Measurements from ENCODE around the gene HPGDS.

Gene HPGDS

GRCh38 chr4:94262163-94263016 lies 80.2 kb downstream of the HPGDS start:
- no peak for DNase-seq (ENCODE audit: low read depth, low spot score)
- no peak for TF ChIP-seq CTCF (IDR thresholded peaks at IDR 0.05; ENCODE audit: insufficient read depth, low read length, missing control alignments)
- CTCF ChIA-PET, result no interaction called here
- POLR2A ChIA-PET, result no interaction called here
- H3K4me3 ChIP-seq (ENCODE audit: low read depth, low read length), result no peak overlapping the region

GRCh38 chr4:94256828-94257227 lies 85.8 kb downstream of the HPGDS start:
- ChIA-PET POLR2A (no interaction called here), CTCF (interaction anchor here (0.6 to 1.0 kb wide), 4 partner anchors 10 to 22 kb away, joined by 3 to 5 read pairs (median 4); no protein-coding TSS in a partner anchor)
- DNase-seq (ENCODE audit: low read depth, low spot score), result no peak
- no peak overlapping the region for H3K4me3 ChIP-seq (ENCODE audit: low read depth, low read length)
- TF ChIP-seq CTCF (IDR thresholded peaks at IDR 0.05; ENCODE audit: insufficient read depth, low read length, missing control alignments), result no peak

DNA sequence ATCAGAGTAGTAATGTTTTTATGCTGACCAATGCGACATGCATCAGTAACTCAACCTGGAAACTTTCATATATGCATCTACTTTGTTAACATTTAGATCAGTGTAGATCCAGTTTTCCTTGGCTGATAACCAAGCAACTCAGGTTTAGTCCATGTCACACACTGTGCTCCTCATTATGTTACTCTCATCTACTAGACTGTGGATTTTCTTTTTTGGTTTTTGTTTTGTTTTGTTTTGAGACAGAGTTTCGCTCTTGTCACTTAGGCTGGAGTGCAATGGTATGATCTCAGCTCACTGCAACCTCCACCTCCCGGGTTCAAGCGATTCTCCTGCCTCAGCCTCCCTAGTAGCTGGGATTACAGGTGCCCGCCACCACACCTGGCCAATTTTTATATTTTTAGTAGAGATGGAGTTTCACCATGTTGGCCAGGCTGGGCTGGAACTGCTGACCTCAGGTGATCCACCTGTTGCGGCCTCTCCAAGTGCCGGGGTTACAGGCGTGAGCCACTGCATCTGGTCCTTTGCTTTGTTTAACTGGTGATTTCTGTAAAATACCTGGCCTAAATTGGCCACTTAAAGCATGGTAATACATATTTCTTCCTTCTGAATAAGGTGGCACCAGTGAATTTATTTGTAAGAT lies 86.4 kb downstream of the HPGDS start:
- ChIA-PET CTCF (interaction anchor here (0.6 to 1.7 kb wide), 4 partner anchors 11 to 21 kb away, joined by 3 to 5 read pairs (median 4); no protein-coding TSS in a partner anchor), POLR2A (no interaction called here)
- no peak overlapping the region for H3K4me3 ChIP-seq (ENCODE audit: low read depth, low read length)
- no peak for TF ChIP-seq CTCF (IDR thresholded peaks at IDR 0.05; ENCODE audit: insufficient read depth, low read length, missing control alignments)
- no peak for DNase-seq (ENCODE audit: low read depth, low spot score)

DNA sequence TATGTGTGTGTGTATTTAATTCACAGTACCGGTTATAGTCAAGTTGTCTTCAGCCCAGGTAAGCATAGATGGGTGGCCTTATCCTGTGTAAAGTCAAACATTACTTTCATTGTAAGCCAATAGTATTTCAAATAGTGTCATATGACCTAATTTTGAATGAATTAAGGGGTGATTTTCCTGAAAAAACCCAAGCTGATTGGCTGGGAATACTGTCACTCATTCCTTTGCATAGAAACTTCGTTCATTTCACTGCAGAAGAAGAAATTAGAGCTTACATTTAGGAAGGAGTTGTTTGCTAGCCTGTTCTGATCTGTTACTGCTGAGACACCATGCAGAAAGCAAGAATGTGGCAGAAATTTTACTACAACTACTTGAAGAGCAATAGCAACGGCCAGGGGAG lies 89.6 kb downstream of the HPGDS start:
- TF ChIP-seq CTCF (IDR thresholded peaks at IDR 0.05; ENCODE audit: insufficient read depth, low read length, missing control alignments), result no peak
- POLR2A ChIA-PET, result no interaction called here
- DNase-seq (ENCODE audit: low read depth, low spot score), result no peak
- no peak overlapping the region for H3K4me3 ChIP-seq (ENCODE audit: low read depth, low read length)
- CTCF ChIA-PET, result interaction anchor here (1.0 to 1.1 kb wide), 2 partner anchors 20 to 137 kb away, joined by 3 to 4 read pairs; no protein-coding TSS in a partner anchor

- H3K4me3 ChIP-seq (ENCODE audit: low read depth, low read length), result no peak overlapping the region
- ChIA-PET POLR2A (no interaction called here), CTCF (no interaction called here)
- TF ChIP-seq CTCF (IDR thresholded peaks at IDR 0.05; ENCODE audit: insufficient read depth, low read length, missing control alignments), result no peak
- no peak for DNase-seq (ENCODE audit: low read depth, low spot score)
Measured at GRCh38 chr4:94251094-94251493, 91.5 kb downstream of the HPGDS start.
